HG03354 (cell line): ENCODE measurements around the gene LTA.
A peak's percentile ranks its signal among the peaks of the same experiment; 100 is the strongest.

ENCODE experiments used
- ATAC-seq: cut with Tn5 transposase; IDR thresholded peaks from one replicate; pipeline ENCODE4 v1.9.1; 2021; ENCODE audit warnings: mild to moderate bottlenecking; ENCODE audit not compliant: unreplicated experiment, poor library complexity, severe bottlenecking

Gene LTA, protein sequence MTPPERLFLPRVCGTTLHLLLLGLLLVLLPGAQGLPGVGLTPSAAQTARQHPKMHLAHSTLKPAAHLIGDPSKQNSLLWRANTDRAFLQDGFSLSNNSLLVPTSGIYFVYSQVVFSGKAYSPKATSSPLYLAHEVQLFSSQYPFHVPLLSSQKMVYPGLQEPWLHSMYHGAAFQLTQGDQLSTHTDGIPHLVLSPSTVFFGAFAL

DNA sequence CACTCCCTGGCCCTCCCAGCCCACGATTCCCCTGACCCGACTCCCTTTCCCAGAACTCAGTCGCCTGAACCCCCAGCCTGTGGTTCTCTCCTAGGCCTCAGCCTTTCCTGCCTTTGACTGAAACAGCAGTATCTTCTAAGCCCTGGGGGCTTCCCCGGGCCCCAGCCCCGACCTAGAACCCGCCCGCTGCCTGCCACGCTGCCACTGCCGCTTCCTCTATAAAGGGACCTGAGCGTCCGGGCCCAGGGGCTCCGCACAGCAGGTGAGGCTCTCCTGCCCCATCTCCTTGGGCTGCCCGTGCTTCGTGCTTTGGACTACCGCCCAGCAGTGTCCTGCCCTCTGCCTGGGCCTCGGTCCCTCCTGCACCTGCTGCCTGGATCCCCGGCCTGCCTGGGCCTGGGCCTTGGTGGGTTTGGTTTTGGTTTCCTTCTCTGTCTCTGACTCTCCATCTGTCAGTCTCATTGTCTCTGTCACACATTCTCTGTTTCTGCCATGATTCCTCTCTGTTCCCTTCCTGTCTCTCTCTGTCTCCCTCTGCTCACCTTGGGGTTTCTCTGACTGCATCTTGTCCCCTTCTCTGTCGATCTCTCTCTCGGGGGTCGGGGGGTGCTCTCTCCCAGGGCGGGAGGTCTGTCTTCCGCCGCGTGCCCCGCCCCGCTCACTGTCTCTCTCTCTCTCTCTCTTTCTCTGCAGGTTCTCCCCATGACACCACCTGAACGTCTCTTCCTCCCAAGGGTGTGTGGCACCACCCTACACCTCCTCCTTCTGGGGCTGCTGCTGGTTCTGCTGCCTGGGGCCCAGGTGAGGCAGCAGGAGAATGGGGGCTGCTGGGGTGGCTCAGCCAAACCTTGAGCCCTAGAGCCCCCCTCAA lies at the start of gene LTA:
LTA (plus strand) TSS at position 249 of the 871 bp plus-strand sequence; CDS start at position 703, 454 bp downstream.
- peak; percentile 43 for ATAC-seq

DNA sequence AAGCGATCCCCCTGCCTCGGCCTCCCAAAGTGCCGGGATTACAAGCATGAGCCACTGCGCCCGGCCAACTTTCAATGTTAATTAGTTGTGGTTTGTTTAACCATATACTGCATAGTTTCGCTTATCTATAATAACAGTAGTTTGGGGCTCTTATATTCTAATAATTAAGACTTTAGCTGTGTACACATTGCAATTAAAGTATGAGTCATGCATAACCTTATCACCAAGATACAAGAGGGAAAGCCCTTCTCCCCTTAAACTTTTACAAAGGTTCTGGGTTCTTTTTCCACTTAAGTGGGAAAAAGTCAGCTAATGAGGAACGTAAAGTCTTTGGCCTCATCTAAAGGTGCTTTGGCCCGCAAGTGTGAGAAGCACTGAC lies 46.5 kb upstream of the LTA start:
- ATAC-seq = no peak

DNA sequence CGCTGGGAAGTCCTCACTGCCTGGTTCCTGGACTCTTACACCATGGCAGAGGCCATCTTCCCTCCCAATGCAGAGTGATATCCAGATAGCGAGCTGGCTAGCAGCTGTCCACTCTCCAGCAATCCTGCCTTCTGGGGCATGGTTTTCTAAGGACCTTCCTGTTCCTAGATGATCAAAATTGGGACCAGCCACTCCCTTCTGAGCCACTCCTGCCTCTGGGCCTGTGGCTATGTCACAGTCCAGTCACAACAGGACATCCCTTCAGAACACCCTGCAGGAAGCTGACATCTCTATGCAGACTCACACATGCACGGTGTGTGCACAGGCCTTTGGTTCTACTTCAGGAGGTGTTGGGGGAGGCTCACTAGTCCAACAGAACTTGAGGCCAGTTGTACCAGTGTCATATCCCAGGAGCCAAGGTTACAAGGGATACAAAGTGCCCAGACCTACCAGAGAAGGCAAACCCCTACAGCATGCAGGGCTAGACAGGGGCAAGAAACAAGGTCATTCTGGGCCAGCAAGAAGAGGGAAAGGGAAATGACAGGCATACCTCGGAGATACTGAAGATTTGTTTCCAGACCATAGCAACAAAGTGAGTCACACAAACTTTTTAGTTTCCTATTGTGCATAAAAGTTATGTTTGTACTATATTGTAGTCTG lies 46.0 kb upstream of the LTA start:
- no peak for ATAC-seq

DNA sequence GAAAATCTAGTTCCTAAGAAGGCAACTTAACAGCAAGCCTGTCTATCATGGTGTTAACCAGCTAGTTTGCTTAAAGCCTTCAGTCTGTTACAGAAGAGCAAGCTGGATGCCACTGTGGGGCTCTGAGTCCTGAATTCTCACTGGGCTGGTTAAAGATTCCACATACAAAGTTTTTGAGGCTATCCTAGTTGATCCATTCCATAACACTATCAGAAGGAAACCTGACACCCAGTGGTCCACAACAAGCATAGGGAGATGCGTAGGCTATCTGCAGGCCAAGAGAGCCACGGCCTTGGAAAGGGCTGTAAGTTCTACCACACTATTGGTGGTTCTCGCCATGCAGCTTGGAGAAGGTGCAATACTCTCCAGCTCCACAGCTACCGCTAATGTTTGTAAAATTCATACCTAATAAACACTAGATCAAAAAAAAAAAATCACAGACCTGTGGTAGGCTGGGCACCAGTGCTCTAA lies 43.7 kb upstream of the LTA start:
- no peak for ATAC-seq

DNA sequence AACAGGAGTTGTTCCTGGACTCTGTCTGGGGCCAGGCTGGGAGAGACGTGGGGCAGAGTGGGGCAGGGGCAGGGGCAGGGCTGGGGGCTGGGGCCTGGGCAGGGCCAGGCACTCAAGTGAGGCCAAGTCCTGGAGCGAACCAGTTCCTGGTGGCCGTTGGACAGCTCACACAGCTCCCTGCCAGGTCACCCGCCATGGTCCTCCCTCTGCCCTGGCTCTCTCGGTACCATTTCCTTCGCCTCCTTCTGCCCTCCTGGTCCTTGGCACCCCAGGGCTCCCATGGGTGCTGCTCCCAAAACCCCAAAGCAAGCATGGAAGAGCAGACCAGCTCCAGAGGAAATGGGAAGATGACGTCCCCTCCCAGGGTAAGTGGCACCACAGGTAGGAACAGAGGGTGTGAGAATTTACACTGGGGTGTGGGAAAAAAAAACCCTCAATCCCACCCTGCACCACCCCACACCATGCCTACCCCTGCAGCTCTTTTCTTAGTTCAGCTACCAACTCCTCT lies 43.2 kb upstream of the LTA start, which contains the start of gene MCCD1:
MCCD1 (plus strand) TSS at position 142 of the 508 bp plus-strand sequence; CDS start at position 195, 53 bp downstream.
- no peak for ATAC-seq

DNA sequence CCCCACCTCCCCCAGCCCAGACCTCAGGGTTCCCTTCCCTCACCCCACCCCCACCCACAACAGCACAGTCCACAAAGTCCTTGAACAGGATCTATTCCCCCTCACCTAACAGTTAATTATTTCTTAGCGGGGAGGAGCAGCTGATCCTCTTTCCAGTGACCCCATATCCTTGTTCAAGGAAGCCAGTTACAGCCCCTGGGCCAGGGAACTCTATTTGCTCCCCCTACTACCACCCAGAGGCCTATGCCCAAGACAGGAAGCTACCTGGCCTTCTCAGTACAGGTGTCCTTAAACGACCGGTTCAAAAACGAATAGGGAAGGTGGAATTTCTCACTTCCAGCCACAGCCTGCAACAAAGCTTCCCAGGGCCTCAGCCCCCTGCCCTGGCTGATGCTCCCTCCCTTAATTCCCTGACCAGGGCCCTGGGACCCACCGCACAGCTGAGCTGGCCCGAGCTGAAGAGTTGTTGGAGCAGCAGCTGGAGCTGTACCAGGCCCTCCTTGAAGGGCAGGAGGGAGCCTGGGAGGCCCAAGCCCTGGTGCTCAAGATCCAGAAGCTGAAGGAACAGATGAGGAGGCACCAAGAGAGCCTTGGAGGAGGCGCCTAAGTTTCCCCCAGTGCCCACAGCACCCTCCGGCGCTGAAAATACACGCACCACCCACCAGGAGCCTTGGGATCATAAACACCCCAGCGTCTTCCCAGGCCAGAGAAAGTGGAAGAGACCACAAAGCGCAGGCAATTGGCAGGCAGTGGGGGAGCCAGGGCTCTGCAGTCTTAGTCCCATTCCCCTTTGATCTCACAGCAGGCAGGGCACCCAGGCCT lies 42.5 kb upstream of the LTA start:
- ATAC-seq = no peak

DNA sequence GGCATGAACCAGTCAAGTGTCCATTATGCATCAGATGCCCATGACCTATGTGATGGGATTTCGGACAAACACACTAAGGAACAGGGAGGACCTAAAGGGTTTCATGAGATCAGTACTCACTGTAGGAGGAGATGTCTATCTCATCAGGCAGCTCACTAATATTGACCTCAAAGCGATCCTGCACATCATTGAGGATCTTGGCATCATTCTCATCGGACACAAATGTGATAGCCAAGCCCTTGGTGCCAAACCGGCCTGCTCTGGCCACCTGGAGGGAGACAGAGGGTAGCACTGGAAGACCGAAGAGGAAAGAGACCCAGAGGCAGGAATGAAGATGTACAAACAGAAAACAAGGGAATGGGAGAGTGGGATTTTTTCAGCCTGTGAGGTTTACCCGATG lies 41.4 kb upstream of the LTA start:
- no peak for ATAC-seq

DNA sequence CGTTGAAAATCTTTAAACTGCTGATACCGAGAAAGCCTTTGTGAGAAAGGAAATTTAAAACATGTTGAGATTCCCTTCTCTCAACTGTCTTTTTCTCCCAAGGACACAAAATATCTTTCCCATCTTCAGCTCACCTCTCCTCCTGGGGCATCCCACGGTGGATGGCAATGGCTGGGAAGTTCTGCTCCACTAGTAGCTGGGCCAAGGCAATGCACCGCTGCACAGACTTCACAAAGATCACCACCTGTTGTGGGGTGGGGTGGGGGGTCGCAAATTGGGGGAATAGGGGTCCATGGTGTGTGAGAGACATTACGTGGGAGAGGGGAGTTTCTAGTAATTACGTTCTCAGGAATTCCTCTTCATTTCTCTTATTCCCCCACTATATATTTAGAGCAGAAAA lies 40.9 kb upstream of the LTA start:
- no peak for ATAC-seq

DNA sequence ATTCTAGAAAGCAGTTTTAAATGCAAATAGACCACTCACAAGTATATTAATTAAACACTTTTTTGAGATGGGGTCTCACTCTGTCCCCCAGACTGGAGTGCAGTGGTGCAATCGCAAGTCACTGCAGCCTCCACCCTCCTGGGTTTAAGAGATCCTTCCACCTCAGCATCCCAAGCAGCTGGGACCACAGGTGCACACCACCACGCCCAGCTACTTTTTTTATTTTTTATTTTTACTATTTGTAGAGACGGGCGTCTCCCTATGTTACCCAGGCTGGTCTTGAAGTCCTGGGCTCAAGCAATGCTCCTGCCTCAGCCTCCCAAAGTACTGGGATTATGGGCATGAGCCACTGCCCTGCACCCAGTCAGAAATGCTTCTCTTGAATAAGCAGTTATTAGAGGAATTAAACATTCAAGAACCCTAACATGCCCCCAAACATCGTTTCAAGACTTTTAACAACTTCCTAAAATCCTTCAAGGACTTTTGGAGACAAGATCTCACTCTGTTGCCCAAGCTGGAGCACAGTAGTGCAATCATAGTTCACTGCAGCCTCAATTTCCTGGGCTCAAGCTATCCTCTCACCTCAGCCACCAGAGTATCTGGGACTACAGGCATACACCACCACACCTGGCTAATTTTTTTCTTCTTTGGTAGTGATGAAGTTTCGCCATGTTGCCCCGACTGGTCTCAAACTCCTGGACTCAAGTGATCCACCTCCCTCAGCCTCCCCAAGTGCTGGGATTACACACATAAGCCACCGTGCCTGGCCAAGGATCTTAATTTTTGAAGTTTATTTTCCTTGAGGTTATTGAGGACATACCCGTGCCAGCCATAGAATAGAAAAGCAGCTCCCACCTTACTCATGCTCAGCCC lies 40.1 kb upstream of the LTA start:
- no peak for ATAC-seq

DNA sequence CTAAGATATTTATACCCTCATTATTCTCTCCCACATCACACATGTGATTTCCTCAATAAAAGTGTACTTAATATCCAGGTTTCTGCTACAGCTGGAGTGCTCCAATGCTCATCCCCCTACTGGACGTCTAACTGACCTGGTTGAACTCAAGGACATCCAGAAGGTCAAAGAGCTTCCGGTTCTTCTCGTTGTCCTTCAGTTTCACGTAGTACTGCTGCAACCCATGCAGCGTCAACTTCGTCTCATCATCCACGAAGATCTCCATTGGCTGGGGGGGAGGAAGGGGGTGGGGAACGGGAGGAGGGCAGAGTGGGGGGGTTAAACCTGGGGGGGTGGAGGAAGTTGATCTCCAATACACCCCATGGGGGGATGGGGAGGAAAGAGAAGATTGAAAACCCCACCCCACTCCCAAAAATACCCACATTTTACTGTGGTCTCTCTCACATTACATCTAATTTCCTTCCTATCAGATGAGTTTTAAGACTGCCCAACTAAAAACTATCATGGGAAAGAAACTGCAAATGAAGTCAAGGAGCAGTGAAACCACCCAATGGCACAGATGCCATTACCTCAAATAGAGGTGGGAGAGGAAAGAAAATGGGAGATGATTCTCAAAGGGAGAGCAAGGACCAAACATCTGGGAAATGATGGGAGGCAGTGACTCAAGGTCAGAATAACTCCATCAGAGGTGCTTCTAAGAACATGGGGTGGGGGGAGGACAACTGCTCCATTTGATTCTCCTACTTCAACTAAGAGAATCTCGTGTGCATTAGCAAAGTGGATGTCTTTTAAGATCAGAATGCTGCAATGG lies 39.2 kb upstream of the LTA start:
- ATAC-seq = no peak

DNA sequence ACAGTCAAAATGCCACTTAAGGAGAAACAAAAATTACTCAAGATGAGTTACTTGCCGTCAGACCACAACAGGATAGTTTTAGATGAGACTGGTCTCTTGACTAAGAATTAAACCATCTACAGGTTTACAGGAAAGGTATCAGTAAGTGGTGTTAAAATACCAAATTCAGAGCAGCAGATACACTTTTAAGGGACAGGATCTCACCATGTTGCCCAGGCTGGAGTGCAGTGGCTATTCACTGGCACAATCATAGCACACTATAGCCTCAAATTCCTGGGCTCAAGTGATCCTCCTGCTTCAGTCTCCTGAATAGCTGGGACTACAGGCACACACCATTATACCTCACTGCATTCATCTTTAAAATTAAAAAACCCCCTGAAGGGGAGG lies 38.6 kb upstream of the LTA start:
- no peak for ATAC-seq

DNA sequence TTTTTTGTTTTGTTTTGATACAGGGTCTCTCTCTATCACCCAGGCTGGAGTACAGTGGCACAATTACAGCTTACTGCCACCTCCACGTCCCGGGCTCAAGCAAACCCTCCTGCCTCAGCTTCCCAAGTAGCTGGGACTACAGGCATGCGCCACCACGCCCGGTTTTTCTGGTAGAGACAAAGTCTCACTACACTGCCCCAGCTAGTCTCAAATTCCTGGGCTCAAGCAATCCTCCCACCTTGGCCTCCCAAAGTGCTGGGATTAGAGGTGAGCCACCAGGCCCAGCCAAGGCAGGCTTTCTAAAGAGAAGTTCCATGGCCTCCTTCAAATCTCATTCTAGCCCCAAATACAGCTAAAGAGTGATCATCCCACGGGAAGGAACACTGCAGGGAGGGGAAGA lies 38.1 kb upstream of the LTA start:
- ATAC-seq = no peak

DNA sequence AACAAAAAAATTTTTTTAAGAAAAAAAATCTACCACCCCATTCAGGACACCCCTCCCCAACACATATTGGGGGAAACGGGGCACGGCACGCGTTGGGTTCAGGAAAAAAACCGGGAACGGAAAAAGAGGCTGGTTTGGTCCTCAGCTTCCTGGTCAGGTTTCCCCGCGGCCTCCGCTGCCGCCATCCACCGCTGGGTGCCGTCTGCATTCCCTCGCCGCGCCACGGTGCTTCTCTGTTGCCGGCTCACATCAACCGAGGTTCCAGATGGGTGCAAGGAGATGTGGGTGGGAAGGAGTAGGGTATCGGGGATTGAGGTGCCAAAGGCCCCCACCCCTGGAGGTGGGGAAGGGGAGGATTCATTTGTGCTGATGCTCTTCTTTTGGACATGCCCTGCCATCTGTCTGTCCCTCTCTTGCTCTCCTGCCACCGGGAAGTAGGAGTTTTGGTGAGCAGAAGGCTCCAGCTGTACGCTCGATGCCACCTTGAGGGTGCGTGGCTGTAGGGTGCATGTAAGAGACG lies 37.5 kb upstream of the LTA start:
- no peak for ATAC-seq

DNA sequence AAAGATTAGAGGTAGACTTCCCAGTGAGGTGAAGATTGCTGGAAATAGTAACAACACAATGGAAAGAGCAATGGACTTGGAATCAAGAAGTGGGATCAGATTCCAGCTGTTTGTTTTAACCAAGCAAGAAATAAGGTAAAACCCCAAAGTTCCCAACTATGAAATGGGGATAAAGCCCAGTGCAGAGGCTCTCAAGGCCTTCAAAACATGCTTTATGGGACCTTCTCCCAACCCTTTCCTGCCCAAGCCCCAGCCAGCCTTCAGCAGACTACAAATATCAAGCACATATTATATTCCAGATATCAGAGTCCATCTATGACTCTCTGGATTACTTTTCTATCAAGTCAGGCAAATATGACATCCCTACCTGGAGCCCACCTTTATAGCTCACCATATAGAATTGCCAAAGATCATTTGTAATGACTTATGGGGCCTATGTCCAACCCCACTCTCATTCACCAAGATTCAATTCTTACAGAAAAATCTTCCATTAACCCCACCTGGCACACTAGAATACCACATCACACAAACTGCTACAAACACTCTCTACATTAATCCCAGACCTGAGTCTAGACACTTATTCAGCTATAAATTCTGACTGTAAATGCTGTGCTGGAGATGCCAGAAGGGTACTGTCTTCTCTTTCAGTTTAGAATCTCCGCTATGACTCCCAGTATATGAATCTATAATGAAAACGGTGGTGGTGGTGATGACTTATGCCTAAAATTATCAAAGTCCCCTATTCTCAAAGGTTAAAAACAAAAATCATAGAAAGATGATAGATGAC lies 36.4 kb upstream of the LTA start:
- ATAC-seq = no peak

DNA sequence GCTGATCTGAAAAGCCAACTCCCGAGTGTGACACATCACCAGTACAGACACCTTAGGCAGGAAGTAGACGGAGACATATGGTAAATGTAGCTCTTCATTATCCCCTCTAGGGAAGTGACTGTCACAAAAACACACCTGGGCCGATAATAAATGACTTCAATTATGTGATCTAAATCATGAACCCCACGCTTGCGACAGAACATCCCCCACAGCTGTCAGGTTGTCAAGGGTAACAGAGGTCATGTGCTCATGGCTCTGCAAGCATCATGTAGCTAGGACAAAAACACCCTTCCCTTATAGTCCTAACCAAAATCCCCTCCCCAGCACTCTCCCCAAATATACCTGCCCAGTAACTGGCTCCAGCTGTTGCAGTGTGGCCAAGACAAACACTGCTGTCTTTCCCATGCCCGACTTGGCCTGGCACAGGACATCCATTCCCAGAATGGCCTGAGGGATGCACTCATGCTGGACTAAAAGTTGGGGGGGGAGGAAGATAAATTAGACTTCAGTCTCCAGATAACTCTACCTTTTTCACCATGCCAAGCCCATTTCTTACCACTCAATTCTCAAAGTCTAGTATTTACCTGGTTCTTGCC lies 33.2 kb upstream of the LTA start:
- no peak for ATAC-seq

DNA sequence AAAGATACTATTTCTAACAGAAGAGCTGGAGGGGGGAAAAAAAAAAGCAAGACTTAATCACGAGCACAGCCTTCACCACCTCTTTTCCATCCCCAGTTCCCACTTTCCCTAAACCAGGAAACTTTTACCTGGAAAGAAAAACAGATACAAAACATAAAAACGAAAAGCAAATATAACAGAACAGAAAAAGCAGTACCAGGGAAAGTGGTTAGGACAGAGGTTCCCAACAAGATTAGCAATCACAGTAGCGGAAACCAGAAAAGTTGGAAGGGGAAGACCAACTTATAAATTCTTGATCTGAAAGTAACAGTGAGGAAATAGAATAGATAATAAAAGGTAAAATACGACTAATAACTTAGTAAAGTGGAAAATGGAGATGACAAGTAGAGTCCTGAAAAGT lies 31.4 kb upstream of the LTA start:
- ATAC-seq = no peak
